Activated B cell treated with CpG ODN at 0.5 μM for 24 hours (primary cell): ENCODE data around the gene FOXN4. TPM values are rescaled to one million over a fixed set of nuclear protein-coding genes. Genes with fewer than 3 reads are reported as not detected.

ENCODE experiments used
- ATAC-seq: fragments of 200-7000 bp; cut with Tn5 transposase; one replicate; pipeline ENCODE4 v1.10.0; 2021; ENCODE audit warnings: low read depth, mild to moderate bottlenecking, moderate library complexity
- CTCF ChIA-PET: fragments of 350-600 bp; sonication (Branson Sonifier 250); formaldehyde crosslinking; loops from one replicate; lab custom pipeline; 2021; ENCODE audit warnings: antibody characterized with exemption; lab: Charles Lee
- POLR2A ChIA-PET: fragments of 350-600 bp; sonication (Branson Sonifier 250); formaldehyde crosslinking; loops from one replicate; lab custom pipeline; 2021; ENCODE audit warnings: antibody characterized with exemption; lab: Charles Lee
- DNase-seq: peaks from one replicate; pipeline ENCODE4 v3.0.0; 2022
- H3K27ac Mint-ChIP-seq: one replicate; pipeline ENCODE4 v1.8.0; 2020; ENCODE audit warnings: mixed read lengths
- H3K27me3 Mint-ChIP-seq: one replicate; pipeline ENCODE4 v1.8.0; 2021; ENCODE audit warnings: mixed read lengths
- H3K36me3 Mint-ChIP-seq: one replicate; pipeline ENCODE4 v1.8.0; 2021; ENCODE audit warnings: low read depth, mixed read lengths
- H3K4me1 Mint-ChIP-seq: one replicate; pipeline ENCODE4 v1.8.0; 2021; ENCODE audit warnings: mixed read lengths
- H3K4me3 Mint-ChIP-seq: one replicate; pipeline ENCODE4 v1.8.0; 2020; ENCODE audit warnings: mild to moderate bottlenecking, mixed read lengths
- H3K9me3 Mint-ChIP-seq: one replicate; pipeline ENCODE4 v1.8.0; 2020; ENCODE audit warnings: mixed read lengths
- intact Hi-C: fragments of 100-400 bp; cut with micrococcal nuclease; formaldehyde crosslinking; loops from one replicate; pipeline ENCODE4 v1.15.1; 2024
- total RNA-seq: library from RNA; stranded (reverse); gene quantifications from 2 replicates; pipeline ENCODE4 v1.2.3, GENCODE V29; 2022
- TF ChIP-seq, protein P1 (sequence below): fragments of 200-600 bp; IDR thresholded peaks from one replicate; pipeline ENCODE4 v1.8.0; 2022; ENCODE audit warnings: antibody characterized with exemption, mild to moderate bottlenecking

Gene FOXN4
- total RNA-seq, 1 donor from 2014 or later, result not detected

DNA sequence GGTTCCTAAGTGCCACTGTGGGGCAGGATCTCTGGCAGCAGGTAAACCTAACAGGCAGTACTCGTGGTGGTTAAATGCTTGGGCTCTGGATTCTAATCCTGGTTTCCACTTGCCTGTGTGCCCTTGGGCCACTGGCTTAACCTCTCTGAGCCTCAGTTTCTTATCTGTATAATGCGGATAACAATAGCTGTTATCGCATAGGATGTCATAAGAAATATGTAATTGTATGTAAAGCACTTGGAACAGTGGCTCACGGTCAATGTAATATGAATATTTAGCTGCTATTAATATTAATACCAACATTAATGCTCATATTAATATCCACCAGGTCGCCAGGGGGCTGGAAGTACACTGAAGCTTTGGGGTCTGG, 16.8 kb downstream of the FOXN4 start:
- Mint-ChIP-seq H3K4me3 (no peak overlapping the region), H3K36me3 (no peaks in the 10 kb centered on the region), H3K27ac (no peak overlapping the region), H3K9me3 (no peaks in the 10 kb centered on the region), H3K27me3 (peaks cover 27% of the 10 kb centered on the region), H3K4me1 (no peaks in the 10 kb centered on the region)
- DNase-seq (no peak), ATAC-seq (no peak)
- POLR2A ChIA-PET, result no interaction called here
- TF ChIP-seq, protein P1, sequence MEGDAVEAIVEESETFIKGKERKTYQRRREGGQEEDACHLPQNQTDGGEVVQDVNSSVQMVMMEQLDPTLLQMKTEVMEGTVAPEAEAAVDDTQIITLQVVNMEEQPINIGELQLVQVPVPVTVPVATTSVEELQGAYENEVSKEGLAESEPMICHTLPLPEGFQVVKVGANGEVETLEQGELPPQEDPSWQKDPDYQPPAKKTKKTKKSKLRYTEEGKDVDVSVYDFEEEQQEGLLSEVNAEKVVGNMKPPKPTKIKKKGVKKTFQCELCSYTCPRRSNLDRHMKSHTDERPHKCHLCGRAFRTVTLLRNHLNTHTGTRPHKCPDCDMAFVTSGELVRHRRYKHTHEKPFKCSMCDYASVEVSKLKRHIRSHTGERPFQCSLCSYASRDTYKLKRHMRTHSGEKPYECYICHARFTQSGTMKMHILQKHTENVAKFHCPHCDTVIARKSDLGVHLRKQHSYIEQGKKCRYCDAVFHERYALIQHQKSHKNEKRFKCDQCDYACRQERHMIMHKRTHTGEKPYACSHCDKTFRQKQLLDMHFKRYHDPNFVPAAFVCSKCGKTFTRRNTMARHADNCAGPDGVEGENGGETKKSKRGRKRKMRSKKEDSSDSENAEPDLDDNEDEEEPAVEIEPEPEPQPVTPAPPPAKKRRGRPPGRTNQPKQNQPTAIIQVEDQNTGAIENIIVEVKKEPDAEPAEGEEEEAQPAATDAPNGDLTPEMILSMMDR, result no peak
- CTCF ChIA-PET, result no interaction called here
- intact Hi-C loops, result no loop called here

DNA sequence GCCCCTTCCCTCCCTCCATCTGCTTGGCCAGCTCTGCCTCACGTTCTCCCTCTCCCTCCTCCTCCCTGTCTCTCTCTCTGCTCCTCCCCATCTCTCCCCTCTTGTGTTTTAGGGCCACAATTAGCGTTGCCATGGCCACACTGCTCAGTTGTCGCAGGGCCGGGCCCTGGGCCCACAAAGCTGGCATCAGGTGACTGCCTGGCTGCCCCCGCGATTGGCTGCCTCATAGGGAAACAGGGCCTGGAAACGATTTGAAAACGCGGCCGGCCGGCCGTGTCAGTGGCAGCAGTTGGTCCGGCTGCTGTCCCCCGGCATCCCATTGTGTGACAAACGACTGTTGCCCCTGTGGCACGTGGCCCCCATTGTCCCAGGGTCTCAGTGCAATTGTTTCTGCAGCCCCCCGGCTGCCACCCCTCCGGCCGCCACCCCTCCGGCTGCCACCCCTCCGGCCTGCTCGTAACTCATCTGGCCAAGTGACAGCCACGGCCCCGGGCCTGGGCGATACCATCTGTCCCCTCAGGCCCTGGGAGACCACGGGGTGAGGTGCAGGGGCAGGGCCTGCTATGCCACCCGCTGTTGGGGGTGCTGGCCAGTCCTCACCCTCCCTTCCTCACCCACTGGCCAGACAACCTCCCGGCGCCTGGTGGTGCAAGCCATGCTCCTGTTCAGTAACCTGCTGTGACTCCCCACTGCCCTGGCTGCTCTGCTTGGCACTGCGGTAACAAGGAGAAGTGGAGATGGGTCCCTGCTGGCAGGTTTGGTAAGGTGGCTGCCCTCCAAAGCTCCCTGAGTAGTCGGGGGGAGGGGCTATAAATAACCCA, 17.4 kb downstream of the FOXN4 start:
- POLR2A ChIA-PET, result no interaction called here

DNA sequence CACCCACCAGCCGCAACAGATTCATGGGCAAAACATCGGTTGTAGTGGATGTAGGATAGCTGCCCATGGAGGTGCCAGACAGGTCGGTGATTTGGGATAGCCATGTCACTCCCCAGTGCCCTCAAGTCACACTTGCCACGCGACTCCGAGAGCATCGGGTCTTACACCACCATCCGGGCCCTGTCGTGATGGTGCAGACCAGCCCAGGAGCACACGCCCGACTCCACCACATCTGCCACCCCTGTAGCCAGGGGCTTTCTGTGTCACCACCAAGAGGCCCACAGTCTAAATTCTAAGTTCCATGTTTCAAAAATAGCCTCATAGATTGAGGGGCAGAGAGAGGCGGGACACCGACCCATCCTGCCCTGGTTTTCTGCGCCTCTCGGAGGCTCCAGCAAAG, 18.0 kb downstream of the FOXN4 start:
- no peak for DNase-seq
- intact Hi-C loops, result no loop called here
- no peak for ATAC-seq
- Mint-ChIP-seq H3K4me3 (no peak overlapping the region), H3K27me3 (peaks cover 25% of the 10 kb centered on the region), H3K9me3 (no peaks in the 10 kb centered on the region), H3K36me3 (no peaks in the 10 kb centered on the region), H3K4me1 (no peaks in the 10 kb centered on the region), H3K27ac (no peak overlapping the region)
- ChIA-PET CTCF (no interaction called here), POLR2A (no interaction called here)
- TF ChIP-seq, protein P1, result no peak

More for the DNA sequence above, 17.4 kb downstream of the FOXN4 start:
- CTCF ChIA-PET, result no interaction called here
- Mint-ChIP-seq H3K4me3 (no peak overlapping the region), H3K4me1 (no peaks in the 10 kb centered on the region), H3K9me3 (no peaks in the 10 kb centered on the region), H3K36me3 (no peaks in the 10 kb centered on the region), H3K27me3 (peaks cover 27% of the 10 kb centered on the region), H3K27ac (no peak overlapping the region)
- DNase-seq (no peak), ATAC-seq (no peak)
- intact Hi-C loops, result no loop called here
- TF ChIP-seq, protein P1, result no peak

DNA sequence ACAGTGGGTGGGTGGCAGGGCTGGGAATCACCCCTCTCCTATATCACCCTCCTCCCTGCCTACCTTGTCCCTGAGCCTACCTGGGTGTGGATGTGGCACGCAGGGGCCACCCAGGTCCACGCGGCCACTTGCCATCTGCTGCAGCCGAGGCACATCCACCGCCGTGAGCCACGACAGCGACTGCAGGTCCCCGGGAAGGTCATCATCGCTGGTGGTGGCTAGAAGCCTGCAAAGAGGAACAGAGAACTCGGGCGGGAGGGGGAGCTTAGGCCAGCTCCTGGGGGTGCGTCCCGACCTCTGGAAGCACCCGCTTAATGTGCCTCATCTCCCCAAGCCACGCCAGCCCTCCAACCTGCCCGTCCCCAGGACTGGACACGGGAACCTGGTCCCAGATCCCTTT, 19.0 kb downstream of the FOXN4 start:
- intact Hi-C loops, result no loop called here
- DNase-seq (no peak), ATAC-seq (no peak)
- ChIA-PET CTCF (no interaction called here), POLR2A (no interaction called here)
- no peaks in the 10 kb centered on the region for H3K36me3 Mint-ChIP-seq
- peaks cover 25% of the 10 kb centered on the region for H3K27me3 Mint-ChIP-seq
- no peak overlapping the region for H3K27ac Mint-ChIP-seq
- H3K9me3 Mint-ChIP-seq, result no peaks in the 10 kb centered on the region
- no peak overlapping the region for H3K4me3 Mint-ChIP-seq
- H3K4me1 Mint-ChIP-seq, result no peaks in the 10 kb centered on the region
- TF ChIP-seq, protein P1, result no peak

DNA sequence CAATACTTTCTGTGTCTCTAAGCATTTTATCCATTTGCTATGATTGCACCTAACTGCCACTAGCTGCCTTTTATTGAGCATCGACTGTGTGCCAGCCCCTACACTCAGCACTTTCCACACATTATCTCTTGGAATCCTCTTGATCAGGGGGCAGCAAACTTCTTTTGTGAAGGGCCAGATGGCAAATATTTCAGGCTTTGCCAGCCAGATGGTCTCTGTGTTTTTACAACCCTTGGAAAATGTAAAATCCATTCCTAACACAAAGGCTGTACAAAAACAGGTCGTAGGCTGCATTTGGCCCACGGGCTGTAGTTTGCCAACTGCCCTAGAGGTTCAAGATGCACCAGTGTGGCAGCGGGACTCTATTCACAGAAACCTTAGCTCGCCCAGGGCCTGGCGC, 19.5 kb downstream of the FOXN4 start:
- peaks cover 23% of the 10 kb centered on the region for H3K27me3 Mint-ChIP-seq
- H3K9me3 Mint-ChIP-seq, result no peaks in the 10 kb centered on the region
- no peak overlapping the region for H3K4me3 Mint-ChIP-seq
- no peak overlapping the region for H3K27ac Mint-ChIP-seq
- TF ChIP-seq, protein P1, result no peak
- DNase-seq, result no peak
- no peak for ATAC-seq
- intact Hi-C loops, result no loop called here
- ChIA-PET CTCF (no interaction called here), POLR2A (no interaction called here)
- H3K4me1 Mint-ChIP-seq, result no peaks in the 10 kb centered on the region
- H3K36me3 Mint-ChIP-seq, result no peaks in the 10 kb centered on the region
